ENCODE measurements around the gene EHBP1L1.

Gene EHBP1L1

DNA sequence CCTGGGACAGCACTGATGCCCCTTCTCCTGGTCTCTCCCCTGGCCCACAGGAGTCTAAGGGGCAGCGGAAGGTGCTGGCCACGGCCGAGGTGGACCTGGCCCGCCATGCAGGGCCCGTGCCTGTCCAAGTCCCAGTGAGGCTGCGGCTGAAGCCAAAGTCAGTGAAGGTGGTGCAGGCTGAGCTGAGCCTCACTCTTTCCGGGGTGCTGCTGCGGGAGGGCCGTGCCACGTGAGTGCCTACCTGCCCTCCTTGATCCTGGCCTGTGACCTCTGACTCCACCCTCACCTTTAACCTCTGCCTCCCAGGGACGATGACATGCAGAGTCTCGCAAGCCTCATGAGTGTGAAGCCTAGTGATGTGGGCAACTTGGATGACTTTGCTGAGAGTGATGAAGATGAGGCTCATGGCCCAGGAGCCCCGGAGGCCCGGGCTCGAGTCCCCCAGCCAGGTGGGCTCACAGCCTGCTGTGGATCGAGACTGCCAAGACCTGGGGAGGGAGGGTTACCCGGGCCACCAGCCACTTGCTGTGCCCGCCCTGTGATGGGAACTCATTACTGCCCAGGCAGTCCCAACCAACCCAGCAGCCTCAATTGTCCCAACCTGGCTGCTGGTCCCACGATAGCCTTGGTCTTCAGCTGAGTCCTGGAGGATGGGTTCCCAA lies 4.3 kb downstream of the EHBP1L1 start:
- H3K4me3 ChIP-seq (ENCODE audit: low read depth, low read length) = no peak overlapping the region
- TF ChIP-seq, protein P1, sequence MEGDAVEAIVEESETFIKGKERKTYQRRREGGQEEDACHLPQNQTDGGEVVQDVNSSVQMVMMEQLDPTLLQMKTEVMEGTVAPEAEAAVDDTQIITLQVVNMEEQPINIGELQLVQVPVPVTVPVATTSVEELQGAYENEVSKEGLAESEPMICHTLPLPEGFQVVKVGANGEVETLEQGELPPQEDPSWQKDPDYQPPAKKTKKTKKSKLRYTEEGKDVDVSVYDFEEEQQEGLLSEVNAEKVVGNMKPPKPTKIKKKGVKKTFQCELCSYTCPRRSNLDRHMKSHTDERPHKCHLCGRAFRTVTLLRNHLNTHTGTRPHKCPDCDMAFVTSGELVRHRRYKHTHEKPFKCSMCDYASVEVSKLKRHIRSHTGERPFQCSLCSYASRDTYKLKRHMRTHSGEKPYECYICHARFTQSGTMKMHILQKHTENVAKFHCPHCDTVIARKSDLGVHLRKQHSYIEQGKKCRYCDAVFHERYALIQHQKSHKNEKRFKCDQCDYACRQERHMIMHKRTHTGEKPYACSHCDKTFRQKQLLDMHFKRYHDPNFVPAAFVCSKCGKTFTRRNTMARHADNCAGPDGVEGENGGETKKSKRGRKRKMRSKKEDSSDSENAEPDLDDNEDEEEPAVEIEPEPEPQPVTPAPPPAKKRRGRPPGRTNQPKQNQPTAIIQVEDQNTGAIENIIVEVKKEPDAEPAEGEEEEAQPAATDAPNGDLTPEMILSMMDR (IDR thresholded peaks at IDR 0.05; ENCODE audit: low read depth, low read length, missing control alignments) = no peak
- DNase-seq (ENCODE audit: low read depth) = no peak

DNA sequence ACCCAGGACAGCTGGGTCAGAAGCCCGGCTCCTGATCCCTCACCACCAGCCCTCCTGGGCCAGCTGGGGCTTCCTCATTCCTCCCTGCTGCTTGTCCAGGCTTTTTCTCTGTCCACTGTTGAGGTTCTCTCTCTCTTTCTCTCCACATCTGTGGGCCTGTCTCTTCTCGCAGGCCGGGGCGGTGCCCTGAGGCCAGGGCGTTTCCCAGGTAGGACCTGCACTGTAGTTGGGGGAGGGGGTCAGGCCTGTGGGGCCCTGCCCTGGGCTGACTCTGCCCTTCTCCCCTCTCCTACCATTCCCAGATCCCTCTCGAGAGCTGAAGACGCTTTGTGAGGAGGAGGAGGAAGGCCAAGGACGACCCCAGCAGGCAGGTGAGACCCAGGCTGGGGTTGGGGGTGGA lies 4.9 kb downstream of the EHBP1L1 start:
- H3K4me3 ChIP-seq (ENCODE audit: low read depth, low read length) = no peak overlapping the region
- TF ChIP-seq, protein P1 (IDR thresholded peaks at IDR 0.05; ENCODE audit: low read depth, low read length, missing control alignments) = no peak

GRCh38 chr11:65581928-65582327 lies 6.1 kb downstream of the EHBP1L1 start:
- no peak overlapping the region for H3K4me3 ChIP-seq (ENCODE audit: low read depth, low read length)
- no peak for DNase-seq (ENCODE audit: low read depth)
- TF ChIP-seq, protein P1 (IDR thresholded peaks at IDR 0.05; ENCODE audit: low read depth, low read length, missing control alignments) = no peak

More for the DNA sequence above, 4.9 kb downstream of the EHBP1L1 start:
- DNase-seq (ENCODE audit: low read depth) = no peak

DNA sequence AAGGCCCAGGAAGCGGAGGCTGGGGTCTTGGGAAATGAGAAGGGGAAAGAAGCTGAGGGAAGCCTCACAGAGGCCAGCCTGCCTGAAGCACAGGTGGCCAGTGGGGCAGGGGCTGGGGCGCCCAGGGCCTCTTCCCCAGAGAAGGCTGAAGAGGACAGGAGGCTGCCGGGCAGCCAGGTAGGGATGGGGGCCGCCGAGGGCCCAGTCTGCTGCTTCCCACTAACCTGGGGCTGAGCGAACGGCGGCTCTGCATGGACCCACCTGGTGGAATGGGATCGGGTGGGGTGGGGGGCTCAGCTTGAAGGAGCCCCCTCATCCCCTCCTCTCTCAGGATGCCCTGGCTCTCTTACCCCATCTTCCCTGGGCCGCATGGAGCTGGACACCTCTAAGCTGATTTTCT lies 7.7 kb downstream of the EHBP1L1 start:
- DNase-seq (ENCODE audit: low read depth) = no peak
- no peak overlapping the region for H3K4me3 ChIP-seq (ENCODE audit: low read depth, low read length)
- TF ChIP-seq, protein P1 (IDR thresholded peaks at IDR 0.05; ENCODE audit: low read depth, low read length, missing control alignments) = no peak

DNA sequence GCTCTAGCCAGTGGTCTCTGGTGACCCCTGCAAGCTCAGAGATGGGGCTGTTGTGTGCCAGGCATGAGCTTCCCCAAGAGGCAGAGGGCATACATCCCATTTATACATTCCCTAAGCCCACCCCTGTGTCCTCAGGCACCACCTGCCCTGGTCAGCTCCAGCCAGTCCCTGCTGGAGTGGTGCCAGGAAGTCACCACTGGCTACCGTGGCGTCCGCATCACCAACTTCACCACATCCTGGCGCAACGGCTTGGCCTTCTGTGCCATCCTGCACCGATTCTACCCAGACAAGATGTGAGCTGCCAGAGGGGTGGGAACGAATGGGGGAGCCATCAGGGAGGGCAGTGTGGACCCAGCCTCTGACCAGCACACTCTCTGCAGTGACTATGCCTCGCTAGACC lies 8.3 kb downstream of the EHBP1L1 start:
- TF ChIP-seq, protein P1 (IDR thresholded peaks at IDR 0.05; ENCODE audit: low read depth, low read length, missing control alignments) = no peak
- no peak overlapping the region for H3K4me3 ChIP-seq (ENCODE audit: low read depth, low read length)
- DNase-seq (ENCODE audit: low read depth) = no peak

- H3K4me3 ChIP-seq (ENCODE audit: low read depth, low read length) = no peak overlapping the region
- DNase-seq (ENCODE audit: low read depth) = no peak
- TF ChIP-seq, protein P1 (IDR thresholded peaks at IDR 0.05; ENCODE audit: low read depth, low read length, missing control alignments) = no peak
Observed at GRCh38 chr11:65584723-65585171, 8.9 kb downstream of the EHBP1L1 start.

Measured in GM12864 (cell line).